Activated CD4-positive, alpha-beta T cell treated with anti-CD3 and anti-CD28 coated beads, Interleukin-2, Interleukin-6, amounts not matched to agents 100 ng/mL and 50 ng/mL, durations not matched to agents 16 hours and 8 hours (primary cell): ENCODE data around the gene ZGPAT.
A peak's percentile ranks its signal among the peaks of the same experiment; 100 is the strongest.
"Not testable (repeated sequence)": the region's sequence is repeated elsewhere in the genome, so short reads cannot be mapped to it uniquely, and the experiment has no call there.

Experiments used
- DNase-seq: peaks from one replicate; pipeline ENCODE4 v3.0.0-alpha.2; 2020

Gene ZGPAT

GRCh38 chr20:63767456-63767855 is 59.6 kb downstream of the ZGPAT start:
- no peak for DNase-seq

- no peak for DNase-seq
Measured at GRCh38 chr20:63767886-63768285, 60.0 kb downstream of the ZGPAT start.

- no peak for DNase-seq
Measured at GRCh38 chr20:63768591-63769515, 61.0 kb downstream of the ZGPAT start.

GRCh38 chr20:63769891-63770474 is 62.1 kb downstream of the ZGPAT start:
- DNase-seq: no peak

GRCh38 chr20:63771046-63771707 is 63.3 kb downstream of the ZGPAT start:
- DNase-seq: no peak

GRCh38 chr20:63772781-63773518 is 65.1 kb downstream of the ZGPAT start:
- DNase-seq: no peak

- DNase-seq: no peak
Measured at GRCh38 chr20:63773571-63774241, 65.9 kb downstream of the ZGPAT start.

GRCh38 chr20:63774306-63774705 is 66.5 kb downstream of the ZGPAT start:
- no peak for DNase-seq

GRCh38 chr20:63775096-63775978 is 67.5 kb downstream of the ZGPAT start:
- DNase-seq: no peak

- DNase-seq: not testable (repeated sequence)
Measured at GRCh38 chr20:63776875-63777274, 69.0 kb downstream of the ZGPAT start.

- no peak for DNase-seq
Measured at GRCh38 chr20:63777614-63778013, 69.8 kb downstream of the ZGPAT start.

- no peak for DNase-seq
Measured at GRCh38 chr20:63778034-63778752, 70.4 kb downstream of the ZGPAT start.

GRCh38 chr20:63778857-63779256 is 71.0 kb downstream of the ZGPAT start:
- no peak for DNase-seq

- no peak for DNase-seq
Measured at GRCh38 chr20:63781181-63781580, 73.3 kb downstream of the ZGPAT start.

- peak; percentile 82 for DNase-seq
Measured at GRCh38 chr20:63782051-63782471, 74.2 kb downstream of the ZGPAT start.

- no peak for DNase-seq
Measured at GRCh38 chr20:63782521-63782971, 74.7 kb downstream of the ZGPAT start.

GRCh38 chr20:63783970-63784369 is 76.1 kb downstream of the ZGPAT start:
- DNase-seq: no peak

GRCh38 chr20:63785691-63786131 is 77.9 kb downstream of the ZGPAT start:
- no peak for DNase-seq
